SH-SY5Y (cell line): ENCODE data around the gene CRYBB2.

Experiments
- GATA2 ChIP-seq: IDR thresholded peaks from 2 replicates; pipeline ENCODE4 v1.6.1; 2011; ENCODE audit warnings: mild to moderate bottlenecking, low read depth, low read length
- GATA3 ChIP-seq: IDR thresholded peaks from 2 replicates; pipeline ENCODE4 v1.6.1; 2011; ENCODE audit warnings: low read depth, mild to moderate bottlenecking, low read length, moderate library complexity

The CRYBB2 gene

GRCh38 chr22:25212337-25212736 lies 7.1 kb upstream of the CRYBB2 start:
- TF ChIP-seq GATA2 (no peak), GATA3 (no peak)

GRCh38 chr22:25213221-25213620 lies 6.2 kb upstream of the CRYBB2 start:
- TF ChIP-seq GATA2 (no peak), GATA3 (no peak)

- no peak for TF ChIP-seq GATA3
Measured at GRCh38 chr22:25216230-25216629, 3.2 kb upstream of the CRYBB2 start.

GRCh38 chr22:25219948-25220442 lies 556 bp downstream of the CRYBB2 start:
- TF ChIP-seq GATA2 (no peak), GATA3 (no peak)

GRCh38 chr22:25221790-25222189 lies 2.4 kb downstream of the CRYBB2 start:
- TF ChIP-seq GATA2 (no peak), GATA3 (no peak)

GRCh38 chr22:25223269-25223850 lies 3.9 kb downstream of the CRYBB2 start:
- no peak for TF ChIP-seq GATA3
- no peak for TF ChIP-seq GATA2

- TF ChIP-seq GATA2 (no peak), GATA3 (no peak)
Measured at GRCh38 chr22:25228822-25229221, 9.4 kb downstream of the CRYBB2 start.

GRCh38 chr22:25232301-25232700 lies 12.9 kb downstream of the CRYBB2 start:
- TF ChIP-seq GATA3 (no peak), GATA2 (no peak)

GRCh38 chr22:25235547-25236290 lies 16.3 kb downstream of the CRYBB2 start:
- TF ChIP-seq GATA3 (no peak), GATA2 (no peak)

GRCh38 chr22:25236417-25236816 lies 17.0 kb downstream of the CRYBB2 start:
- TF ChIP-seq GATA3 = no peak

- no peak for TF ChIP-seq GATA3
- no peak for TF ChIP-seq GATA2
Measured at GRCh38 chr22:25237503-25237902, 18.1 kb downstream of the CRYBB2 start.
